ENCODE results near the gene STARD10.
"Not testable (repeated sequence)": the region's sequence is repeated elsewhere in the genome, so short reads cannot be mapped to it uniquely, and the experiment has no call there.

The STARD10 gene

GRCh38 chr11:72798361-72798760 is 4.5 kb upstream of the STARD10 start:
- Mint-ChIP-seq H3K27ac (peak overlapping the region in 1 of 2 donors; percentile 30), H3K4me1 (peaks cover 22% of the 10 kb centered on the region), H3K27me3 (no peaks in the 10 kb centered on the region), H3K4me3 (no peak overlapping the region), H3K9me3 (no peaks in the 10 kb centered on the region)
- no peak for DNase-seq
- ATAC-seq: no peak

- Mint-ChIP-seq H3K9me3 (no peaks in the 10 kb centered on the region), H3K4me1 (peaks cover 38% of the 10 kb centered on the region), H3K27ac (peak overlapping the region; percentile 60 to 98), H3K4me3 (peak overlapping the region; percentile 90 to 93), H3K27me3 (no peaks in the 10 kb centered on the region)
- ATAC-seq: no peak
- DNase-seq: no peak
These were observed 797 bp downstream of the STARD10 start for GRCh38 chr11:72793076-72793424.

DNA sequence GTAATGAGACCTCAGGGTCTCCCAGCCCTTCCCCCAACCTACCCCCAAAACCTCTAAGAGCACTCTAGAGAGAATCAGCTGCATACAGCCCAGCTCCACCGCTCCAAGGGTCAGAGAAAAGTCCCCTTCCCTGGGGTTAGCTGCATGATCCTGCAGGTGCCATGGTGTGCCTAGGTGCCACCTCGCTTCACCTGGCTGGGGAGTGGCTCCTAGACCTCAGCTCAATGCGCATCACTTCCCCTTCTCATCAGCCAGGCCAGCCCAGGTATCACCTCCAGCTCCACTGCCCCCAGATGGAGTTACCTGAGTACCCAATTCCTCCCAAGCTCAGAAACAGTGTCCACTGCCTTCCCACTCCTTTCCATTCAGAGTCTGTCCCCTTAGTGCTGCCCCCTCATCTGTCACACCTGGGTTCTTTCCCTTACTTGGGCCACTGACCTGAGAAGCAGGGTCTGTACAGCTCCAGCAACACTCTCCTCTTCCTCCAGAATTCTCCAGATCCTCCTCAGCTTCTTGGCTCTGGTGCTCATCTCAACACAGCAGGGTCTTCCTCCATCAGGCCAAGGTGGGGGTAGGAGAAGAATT is 1.3 kb downstream of the STARD10 start:
- peak overlapping the region; percentile 90 to 93 for H3K4me3 Mint-ChIP-seq
- H3K27me3 Mint-ChIP-seq: no peaks in the 10 kb centered on the region
- no peaks in the 10 kb centered on the region for H3K9me3 Mint-ChIP-seq
- ATAC-seq (no peak), DNase-seq (no peak)
- H3K27ac Mint-ChIP-seq: peak overlapping the region; percentile 60 to 98
- H3K4me1 Mint-ChIP-seq: peaks cover 43% of the 10 kb centered on the region

GRCh38 chr11:72791228-72791627 is 2.6 kb downstream of the STARD10 start:
- H3K9me3 Mint-ChIP-seq, DNase-seq, ATAC-seq, H3K27me3 Mint-ChIP-seq, H3K27ac Mint-ChIP-seq, H3K4me3 Mint-ChIP-seq: not testable (repeated sequence)
- H3K4me1 Mint-ChIP-seq: peaks cover 55% of the 10 kb centered on the region

DNA sequence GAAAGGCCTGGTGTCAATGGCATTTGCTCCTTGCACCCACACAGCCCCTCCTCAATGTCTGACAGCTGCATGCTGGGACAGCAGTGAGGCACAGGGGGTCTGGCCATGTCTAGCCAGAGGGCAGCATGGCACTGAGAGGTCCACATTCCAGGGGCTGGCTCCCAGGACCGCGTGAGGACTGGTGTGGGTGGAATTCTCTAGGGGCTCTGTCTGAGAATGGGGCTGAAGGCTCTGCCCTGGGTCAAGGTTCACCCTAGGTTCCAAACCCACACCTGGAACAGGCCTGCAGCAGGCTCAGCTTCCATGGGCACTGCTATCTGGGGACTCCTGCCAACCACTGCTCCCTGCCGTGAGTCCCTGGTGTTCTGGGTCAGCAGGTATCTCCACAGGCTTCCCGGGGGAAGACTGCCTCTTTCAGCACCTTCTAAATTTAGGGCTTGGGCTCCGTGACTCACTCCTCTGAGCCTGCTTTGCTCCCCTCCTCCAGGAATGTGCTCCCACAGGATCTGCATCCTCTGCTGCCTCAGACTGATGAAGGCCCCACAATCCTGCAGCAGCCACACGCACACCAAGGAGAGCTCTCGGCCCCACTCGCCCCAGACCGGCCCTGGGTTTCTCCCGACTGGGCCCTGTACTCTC is 4.2 kb downstream of the STARD10 start:
- Mint-ChIP-seq H3K4me1 (peaks cover 49% of the 10 kb centered on the region), H3K27me3 (no peaks in the 10 kb centered on the region), H3K27ac (no peak overlapping the region), H3K9me3 (no peaks in the 10 kb centered on the region), H3K4me3 (no peak overlapping the region)
- no peak for DNase-seq
- ATAC-seq: no peak

- peaks cover 1% of the 10 kb centered on the region for H3K27me3 Mint-ChIP-seq
- H3K9me3 Mint-ChIP-seq: no peaks in the 10 kb centered on the region
- ATAC-seq: peak; percentile 5
- H3K4me1 Mint-ChIP-seq: peaks cover 41% of the 10 kb centered on the region
- no peak overlapping the region for H3K27ac Mint-ChIP-seq
- H3K4me3 Mint-ChIP-seq: peak overlapping the region; percentile 4 to 75
- no peak for DNase-seq
These were observed 5.6 kb downstream of the STARD10 start for GRCh38 chr11:72788241-72788640.

DNA sequence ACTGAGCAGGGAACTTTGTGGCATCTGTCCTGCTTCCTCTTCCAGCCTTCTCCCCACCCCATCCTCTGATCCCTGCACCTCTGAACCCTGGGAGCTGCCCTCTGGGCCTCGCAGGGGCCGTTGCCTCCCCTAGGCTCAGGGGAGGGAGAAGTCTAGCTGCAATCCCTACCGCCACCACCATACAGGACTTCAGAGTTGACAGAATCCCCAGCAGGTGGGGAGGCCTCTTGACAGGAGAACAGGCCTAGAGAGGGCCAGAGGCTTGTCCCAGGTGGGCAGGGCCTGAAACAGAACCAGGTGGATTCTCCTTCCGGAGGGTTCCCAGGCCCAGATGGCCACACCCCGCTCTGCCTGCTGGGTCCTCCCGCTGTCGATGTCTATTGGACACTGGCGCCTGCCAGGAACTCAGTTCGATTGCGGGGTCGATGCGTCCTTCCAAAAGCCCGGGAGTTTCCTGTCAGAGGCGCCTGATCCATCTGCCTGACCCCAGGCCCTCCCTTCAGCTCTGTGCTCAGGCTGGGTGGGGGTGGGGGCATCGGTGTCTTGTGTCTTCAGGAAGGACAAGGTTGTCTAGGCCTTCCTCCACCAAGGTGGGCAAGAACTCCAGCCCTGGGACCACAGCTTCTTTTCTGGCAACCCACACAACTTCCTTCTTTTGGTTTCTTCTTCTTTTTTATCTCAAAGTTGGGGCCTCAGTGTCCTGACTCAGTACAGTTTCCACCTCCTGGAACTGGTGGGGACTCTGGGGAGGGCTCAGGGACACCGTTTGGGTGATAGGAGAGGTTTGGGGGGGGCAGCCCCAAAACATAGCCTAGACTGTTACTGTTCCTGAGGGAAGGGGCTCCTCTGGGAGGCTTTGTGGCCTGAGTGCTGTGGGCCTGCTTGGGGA is 6.4 kb downstream of the STARD10 start:
- peak; percentile 69 for ATAC-seq
- peaks cover 41% of the 10 kb centered on the region for H3K4me1 Mint-ChIP-seq
- DNase-seq: peak in 1 of 2 donors; percentile 23
- peaks cover 9% of the 10 kb centered on the region for H3K27me3 Mint-ChIP-seq
- peak overlapping the region; percentile 82 to 94 for H3K27ac Mint-ChIP-seq
- no peaks in the 10 kb centered on the region for H3K9me3 Mint-ChIP-seq
- H3K4me3 Mint-ChIP-seq: peak overlapping the region; percentile 29 to 75

- H3K4me3 Mint-ChIP-seq: peak overlapping the region in 1 of 2 donors; percentile 75
- no peak for ATAC-seq
- H3K27me3 Mint-ChIP-seq: peaks cover 15% of the 10 kb centered on the region
- no peak for DNase-seq
- H3K27ac Mint-ChIP-seq: peak overlapping the region in 1 of 2 donors; percentile 25
- peaks cover 44% of the 10 kb centered on the region for H3K4me1 Mint-ChIP-seq
- no peaks in the 10 kb centered on the region for H3K9me3 Mint-ChIP-seq
These were observed 7.3 kb downstream of the STARD10 start for GRCh38 chr11:72786305-72787215.

GRCh38 chr11:72784662-72785061 is 9.2 kb downstream of the STARD10 start:
- peaks cover 15% of the 10 kb centered on the region for H3K27me3 Mint-ChIP-seq
- H3K4me1 Mint-ChIP-seq: peaks cover 57% of the 10 kb centered on the region
- H3K27ac Mint-ChIP-seq: no peak overlapping the region
- H3K9me3 Mint-ChIP-seq: no peaks in the 10 kb centered on the region
- no peak overlapping the region for H3K4me3 Mint-ChIP-seq
- no peak for ATAC-seq
- DNase-seq: no peak

GRCh38 chr11:72783144-72783905 is 10.5 kb downstream of the STARD10 start:
- Mint-ChIP-seq H3K4me1 (peaks cover 57% of the 10 kb centered on the region), H3K27ac (no peak overlapping the region), H3K4me3 (no peak overlapping the region)

DNA sequence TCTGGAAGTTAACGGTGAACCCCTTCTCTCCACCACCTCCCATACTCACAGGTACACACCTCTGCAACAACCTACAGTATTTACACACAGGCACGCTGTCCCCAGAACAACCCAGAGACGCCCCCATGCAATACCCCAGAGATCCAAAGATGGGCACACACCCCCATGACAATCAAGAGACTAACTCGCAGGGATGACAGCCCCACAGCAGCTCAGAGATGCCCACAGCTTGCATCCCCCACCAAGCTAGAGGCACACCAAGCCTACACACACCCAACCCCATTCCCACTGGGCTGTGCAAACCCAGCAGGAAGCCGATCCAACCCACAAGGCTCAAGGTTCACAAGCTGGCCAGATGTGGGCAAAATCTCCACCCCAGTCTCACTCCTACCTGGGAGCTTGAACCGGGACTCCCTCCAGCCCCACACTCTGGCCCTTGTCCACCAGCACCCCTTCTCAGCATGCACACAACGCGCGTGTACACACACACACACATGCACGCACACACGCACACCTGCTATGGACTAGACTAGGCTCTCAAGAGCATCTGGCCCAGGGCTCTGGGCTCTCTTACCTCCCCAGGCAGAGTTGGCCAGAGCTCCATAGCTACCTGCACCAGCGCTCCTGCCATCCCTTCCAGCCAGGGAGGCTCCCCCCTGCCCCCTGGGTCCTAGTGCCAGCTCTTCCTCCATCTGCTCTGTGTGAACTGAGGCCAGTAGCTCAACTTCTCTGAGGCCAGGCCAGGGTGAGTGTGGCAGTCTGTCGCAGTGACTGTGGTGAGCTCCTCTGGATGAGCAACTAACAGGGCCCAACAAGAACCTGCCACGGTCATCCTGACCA is 11.5 kb downstream of the STARD10 start:
- peak; percentile 44 for ATAC-seq
- peak overlapping the region; percentile 64 to 77 for H3K4me3 Mint-ChIP-seq
- no peak for DNase-seq
- H3K27ac Mint-ChIP-seq: peak overlapping the region in 1 of 2 donors; percentile 47
- no peaks in the 10 kb centered on the region for H3K9me3 Mint-ChIP-seq
- H3K4me1 Mint-ChIP-seq: peaks cover 46% of the 10 kb centered on the region
- H3K27me3 Mint-ChIP-seq: peaks cover 15% of the 10 kb centered on the region

More at GRCh38 chr11:72783144-72783905, 10.5 kb downstream of the STARD10 start:
- Mint-ChIP-seq H3K9me3 (no peaks in the 10 kb centered on the region), H3K27me3 (peaks cover 15% of the 10 kb centered on the region)
- DNase-seq: no peak
- no peak for ATAC-seq

DNA sequence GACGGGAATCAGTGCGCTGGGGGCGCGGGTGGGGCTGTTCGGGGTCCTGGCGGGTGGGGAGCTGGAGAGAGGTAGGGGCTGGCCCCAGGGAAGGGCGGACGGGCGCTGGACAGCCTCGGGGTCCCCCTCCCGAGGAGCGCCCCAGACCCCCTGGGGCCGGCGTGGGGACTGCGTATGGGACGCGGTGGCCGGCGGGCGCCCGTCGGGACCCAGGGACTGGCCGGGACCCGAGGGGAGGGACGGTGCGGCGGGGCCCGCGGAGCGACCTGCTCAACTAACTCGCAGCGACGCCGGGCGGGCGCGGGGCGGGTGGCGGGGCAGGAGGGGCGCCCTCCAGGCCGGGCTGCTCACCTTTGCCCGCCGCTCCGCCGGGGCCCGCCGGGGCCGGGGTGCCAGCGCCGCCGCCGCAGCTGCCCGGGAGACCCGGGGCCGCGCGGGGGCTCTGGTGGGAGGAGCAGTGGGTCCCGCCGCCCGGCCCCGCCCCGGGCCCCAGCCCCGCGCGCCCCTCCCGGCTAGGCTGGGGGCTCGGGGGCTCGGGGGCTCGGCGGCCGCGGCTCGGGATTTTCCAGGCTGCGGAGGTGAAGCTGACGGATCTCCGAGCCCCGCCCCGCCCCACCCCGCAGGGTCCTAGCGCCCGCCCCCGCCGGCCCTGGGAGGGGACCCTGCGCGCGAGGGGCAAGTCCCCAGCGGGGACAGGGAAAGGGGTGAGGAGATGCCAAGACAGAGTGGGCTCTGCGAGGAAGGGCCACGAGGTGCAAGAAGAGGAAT is 12.3 kb downstream of the STARD10 start:
- no peaks in the 10 kb centered on the region for H3K9me3 Mint-ChIP-seq
- H3K27ac Mint-ChIP-seq: peak overlapping the region; percentile 47 to 48
- DNase-seq: peak; percentile 29 to 46
- peak; percentile 77 for ATAC-seq
- peaks cover 42% of the 10 kb centered on the region for H3K4me1 Mint-ChIP-seq
- H3K27me3 Mint-ChIP-seq: peaks cover 15% of the 10 kb centered on the region
- peak overlapping the region; percentile 65 to 83 for H3K4me3 Mint-ChIP-seq

- H3K27me3 Mint-ChIP-seq: peaks cover 15% of the 10 kb centered on the region
These were observed 12.9 kb downstream of the STARD10 start for GRCh38 chr11:72781063-72781312.

More at GRCh38 chr11:72781063-72781312, 12.9 kb downstream of the STARD10 start:
- H3K4me3 Mint-ChIP-seq: peak overlapping the region; percentile 65 to 83
- no peaks in the 10 kb centered on the region for H3K9me3 Mint-ChIP-seq
- H3K27ac Mint-ChIP-seq: peak overlapping the region; percentile 43 to 48
- H3K4me1 Mint-ChIP-seq: peaks cover 45% of the 10 kb centered on the region
- DNase-seq (no peak), ATAC-seq (no peak)
